ENCODE measurements around the gene KLHL29. TPM values are rescaled to one million over a fixed set of nuclear protein-coding genes. Genes with fewer than 3 reads are reported as not detected.

Gene KLHL29
- total and polyA plus RNA-seq, 2 experiments from 2014 or later = 3.8 to 9.9 TPM

- no peaks in the 10 kb centered on the region for H3K36me3 ChIP-seq (replicated peaks; ENCODE audit: insufficient read depth, low read depth)
- DNase-seq (ENCODE audit: low spot score) = no peak
- H3K79me2 ChIP-seq = no peaks in the 10 kb centered on the region
- WGBS (ENCODE audit: low lambda C conversion rate, missing lambda C conversion rate) = 94% methylated on average over 25 of the region's 25 CpGs
- H4K20me1 ChIP-seq (ENCODE audit: insufficient read depth, poor library complexity, severe bottlenecking) = no peaks in the 10 kb centered on the region
- H3K27me3 ChIP-seq = no peaks in the 10 kb centered on the region
- no peak overlapping the region for H3K4me3 ChIP-seq
- H3K27ac ChIP-seq = no peak overlapping the region
- peaks cover 27% of the 10 kb centered on the region for H3K4me1 ChIP-seq (ENCODE audit: insufficient read depth)
- TF ChIP-seq EZH2phosphoT487 (IDR thresholded peaks at IDR 0.05; ENCODE audit: low read depth, severe bottlenecking, unreplicated experiment) (no peak), CTCF (IDR thresholded peaks at IDR 0.05; ENCODE audit: poor library complexity) (no peak), EZH2 (IDR thresholded peaks at IDR 0.05; ENCODE audit: borderline replicate concordance) (no peak)
- H3K4me2 ChIP-seq = no peak overlapping the region
- no peaks in the 10 kb centered on the region for H3K9me3 ChIP-seq (ENCODE audit: low read depth)
- no peaks in the 10 kb centered on the region for H3K9me2 ChIP-seq (replicated peaks; ENCODE audit: insufficient read depth)
- no peak overlapping the region for H2AFZ ChIP-seq
Observed at GRCh38 chr2:23526835-23527790, 142.1 kb downstream of the KLHL29 start.

- Histone ChIP-seq H3K4me3 (no peak overlapping the region), H3K27ac (no peak overlapping the region), H3K4me1 (ENCODE audit: insufficient read depth) (peaks cover 37% of the 10 kb centered on the region), H2AFZ (no peak overlapping the region), H3K36me3 (replicated peaks; ENCODE audit: insufficient read depth, low read depth) (no peaks in the 10 kb centered on the region), H3K9me3 (ENCODE audit: low read depth) (no peaks in the 10 kb centered on the region), H4K20me1 (ENCODE audit: insufficient read depth, poor library complexity, severe bottlenecking) (no peaks in the 10 kb centered on the region), H3K27me3 (no peaks in the 10 kb centered on the region), H3K9me2 (replicated peaks; ENCODE audit: insufficient read depth) (no peaks in the 10 kb centered on the region), H3K4me2 (no peak overlapping the region), H3K79me2 (no peaks in the 10 kb centered on the region)
- no peak for TF ChIP-seq EZH2 (IDR thresholded peaks at IDR 0.05; ENCODE audit: borderline replicate concordance)
- DNase-seq (ENCODE audit: low spot score) = no peak
- WGBS (ENCODE audit: low lambda C conversion rate, missing lambda C conversion rate) = 95% methylated on average over 12 of the region's 12 CpGs
Observed at GRCh38 chr2:23528171-23528570, 143.2 kb downstream of the KLHL29 start.

GRCh38 chr2:23528690-23529089 lies 143.7 kb downstream of the KLHL29 start:
- H3K4me3 ChIP-seq = no peak overlapping the region
- no peak for DNase-seq (ENCODE audit: low spot score)
- H3K79me2 ChIP-seq = no peaks in the 10 kb centered on the region

More at GRCh38 chr2:23528690-23529089, 143.7 kb downstream of the KLHL29 start:
- WGBS (ENCODE audit: low lambda C conversion rate, missing lambda C conversion rate) = 89% methylated on average over 11 of the region's 11 CpGs
- H4K20me1 ChIP-seq (ENCODE audit: insufficient read depth, poor library complexity, severe bottlenecking) = no peaks in the 10 kb centered on the region
- no peaks in the 10 kb centered on the region for H3K9me3 ChIP-seq (ENCODE audit: low read depth)
- H3K4me2 ChIP-seq = no peak overlapping the region
- H3K9me2 ChIP-seq (replicated peaks; ENCODE audit: insufficient read depth) = no peaks in the 10 kb centered on the region
- H3K4me1 ChIP-seq (ENCODE audit: insufficient read depth) = peaks cover 36% of the 10 kb centered on the region
- H3K27ac ChIP-seq = no peak overlapping the region
- no peak overlapping the region for H2AFZ ChIP-seq
- no peak for TF ChIP-seq EZH2 (IDR thresholded peaks at IDR 0.05; ENCODE audit: borderline replicate concordance)
- no peak for TF ChIP-seq EZH2phosphoT487 (IDR thresholded peaks at IDR 0.05; ENCODE audit: low read depth, severe bottlenecking, unreplicated experiment)
- TF ChIP-seq CTCF (IDR thresholded peaks at IDR 0.05; ENCODE audit: poor library complexity) = no peak
- no peaks in the 10 kb centered on the region for H3K36me3 ChIP-seq (replicated peaks; ENCODE audit: insufficient read depth, low read depth)
- no peaks in the 10 kb centered on the region for H3K27me3 ChIP-seq

Measured in hepatocyte (in vitro differentiated cells).